Prostate gland (tissue), 2 donors: ENCODE measurements around the gene RNASE11. TPM values are rescaled to one million over a fixed set of nuclear protein-coding genes. Genes with fewer than 3 reads are reported as not detected.

Experiments used
- DNase-seq: peaks from one replicate; pipeline ENCODE4 v3.0.0-alpha.2; 2019; ENCODE audit warnings: low spot score
- H3K27ac ChIP-seq, 2 donors: fragments of 200-600 bp; sonication (generic); 2 replicates each; pipeline ENCODE4 v1.5.1; 2017 to 2019
- H3K27me3 ChIP-seq: fragments of 200-600 bp; sonication (generic); replicated peaks from 2 replicates; pipeline ENCODE4 v1.5.1; 2019; ENCODE audit not compliant: insufficient read depth
- H3K36me3 ChIP-seq, 2 donors: fragments of 200-600 bp; sonication (generic); 1 replicate in 1 of 2; 2 replicates in 1 of 2; pipeline versions ENCODE4 v1.5.1 to v1.8.1; 2017 to 2019
- H3K4me1 ChIP-seq: fragments of 200-600 bp; sonication (generic); replicated peaks from 2 replicates; pipeline ENCODE4 v1.5.1; 2019
- H3K4me3 ChIP-seq, 2 donors: fragments of 200-600 bp; sonication (generic); 2 replicates each; pipeline ENCODE4 v1.5.1; 2017 to 2019
- H3K9me3 ChIP-seq: fragments of 200-600 bp; sonication (generic); 2 replicates; pipeline ENCODE4 v1.5.1; 2017
- POLR2A ChIP-seq: fragments of 450-650 bp; IDR thresholded peaks from one replicate; pipeline ENCODE4 v1.6.1; 2016; ENCODE audit warnings: antibody characterized with exemption, mild to moderate bottlenecking
- POLR2AphosphoS5 ChIP-seq: sonication (generic); formaldehyde crosslinking; IDR thresholded peaks from one replicate; pipeline ENCODE4 v1.6.1; 2017; ENCODE audit warnings: antibody characterized with exemption
- whole genome bisulfite sequencing: methylation state at CpG from one replicate; pipeline ENCODE4 v1.1.5; 2018; 5-methylcytosine and 5-hydroxymethylcytosine counted together
- intact Hi-C: fragments of 100-400 bp; cut with DNase I; formaldehyde crosslinking; loops from one replicate; pipeline ENCODE4 v1.14.2; 2022
- total RNA-seq, 2 donors: library from RNA; depleted of rRNA; stranded (reverse); fragments of >200 nt; gene quantifications; one replicate each; pipeline ENCODE4 v1.1.0, GENCODE V29; 2016
- TF ChIP-seq, protein P1 (sequence below), 4 experiments: fragments of 200-600 bp in 2 of 4; fragments of 450-650 bp in 2 of 4; sonication (generic) in 2 of 4; IDR thresholded peaks; 1 replicate in 3 of 4; 2 replicates in 1 of 4; pipeline ENCODE4 v1.5.1; 2016 to 2019; ENCODE audit warnings: antibody characterized with exemption in 4 of 4, mild to moderate bottlenecking in 2 of 4, moderate library complexity in 2 of 4

The RNASE11 gene
- total RNA-seq, 2 donors from 2014 or later: 1.0 TPM; not detected in 1

DNA sequence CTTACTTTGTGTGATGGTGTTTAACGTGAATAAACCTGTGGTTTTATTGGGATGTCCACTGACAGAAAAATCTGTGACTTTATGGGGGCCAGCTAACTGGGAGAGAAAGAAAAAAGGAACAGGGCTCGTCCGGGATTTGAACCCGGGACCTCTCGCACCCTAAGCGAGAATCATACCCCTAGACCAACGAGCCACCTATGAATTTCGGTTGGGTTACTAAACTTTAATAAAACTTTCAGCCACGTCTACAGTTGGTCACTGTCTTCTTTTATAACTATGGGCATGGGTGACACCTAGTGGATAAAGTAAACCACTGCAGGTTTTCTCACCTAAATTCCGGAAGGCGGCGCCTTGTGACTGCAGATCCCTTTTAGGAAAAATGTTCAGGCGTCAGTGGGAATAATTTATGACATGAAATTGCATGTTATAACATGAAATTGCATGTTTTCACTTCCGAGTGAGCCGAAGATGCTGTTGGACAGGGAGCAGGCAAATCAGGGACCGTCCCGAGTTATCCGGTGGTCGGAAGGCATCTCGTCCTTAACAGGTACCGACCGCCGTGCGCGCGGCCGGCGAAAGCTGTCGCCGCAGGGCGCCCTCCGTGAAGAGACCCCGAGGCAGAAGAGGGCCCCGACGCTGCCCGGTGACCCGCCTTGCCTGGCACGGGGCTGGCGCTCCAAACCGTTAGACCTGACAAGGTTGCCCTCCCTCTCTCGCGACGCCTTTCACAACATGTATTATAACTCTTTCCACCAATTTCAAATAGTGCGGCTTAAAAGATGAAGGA, 21.6 kb upstream of the RNASE11 start:
- Histone ChIP-seq H3K4me3 (peak overlapping the region; percentile 59 to 74), H3K27me3 (no peaks in the 10 kb centered on the region), H3K27ac (peak overlapping the region; percentile 76 to 81), H3K36me3 (no peaks in the 10 kb centered on the region), H3K9me3 (no peaks in the 10 kb centered on the region), H3K4me1 (no peaks in the 10 kb centered on the region)
- under 1% methylated on average over 44 of the region's 44 CpGs for WGBS
- TF ChIP-seq POLR2A: no peak
- peak; percentile 76 for TF ChIP-seq POLR2AphosphoS5
- TF ChIP-seq, protein P1, sequence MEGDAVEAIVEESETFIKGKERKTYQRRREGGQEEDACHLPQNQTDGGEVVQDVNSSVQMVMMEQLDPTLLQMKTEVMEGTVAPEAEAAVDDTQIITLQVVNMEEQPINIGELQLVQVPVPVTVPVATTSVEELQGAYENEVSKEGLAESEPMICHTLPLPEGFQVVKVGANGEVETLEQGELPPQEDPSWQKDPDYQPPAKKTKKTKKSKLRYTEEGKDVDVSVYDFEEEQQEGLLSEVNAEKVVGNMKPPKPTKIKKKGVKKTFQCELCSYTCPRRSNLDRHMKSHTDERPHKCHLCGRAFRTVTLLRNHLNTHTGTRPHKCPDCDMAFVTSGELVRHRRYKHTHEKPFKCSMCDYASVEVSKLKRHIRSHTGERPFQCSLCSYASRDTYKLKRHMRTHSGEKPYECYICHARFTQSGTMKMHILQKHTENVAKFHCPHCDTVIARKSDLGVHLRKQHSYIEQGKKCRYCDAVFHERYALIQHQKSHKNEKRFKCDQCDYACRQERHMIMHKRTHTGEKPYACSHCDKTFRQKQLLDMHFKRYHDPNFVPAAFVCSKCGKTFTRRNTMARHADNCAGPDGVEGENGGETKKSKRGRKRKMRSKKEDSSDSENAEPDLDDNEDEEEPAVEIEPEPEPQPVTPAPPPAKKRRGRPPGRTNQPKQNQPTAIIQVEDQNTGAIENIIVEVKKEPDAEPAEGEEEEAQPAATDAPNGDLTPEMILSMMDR (IDR thresholded peaks at IDR 0.05): peak; percentile 91 to 99 (median 98)
- DNase-seq: peak; percentile 77
- intact Hi-C loops: loop anchor here (2.0 to 10.0 kb wide), 5 partner anchors 79 to 485 kb away; partner anchors contain the start of genes CCNB1IP1, PIP4P1, TEP1 and ZNF219

DNA sequence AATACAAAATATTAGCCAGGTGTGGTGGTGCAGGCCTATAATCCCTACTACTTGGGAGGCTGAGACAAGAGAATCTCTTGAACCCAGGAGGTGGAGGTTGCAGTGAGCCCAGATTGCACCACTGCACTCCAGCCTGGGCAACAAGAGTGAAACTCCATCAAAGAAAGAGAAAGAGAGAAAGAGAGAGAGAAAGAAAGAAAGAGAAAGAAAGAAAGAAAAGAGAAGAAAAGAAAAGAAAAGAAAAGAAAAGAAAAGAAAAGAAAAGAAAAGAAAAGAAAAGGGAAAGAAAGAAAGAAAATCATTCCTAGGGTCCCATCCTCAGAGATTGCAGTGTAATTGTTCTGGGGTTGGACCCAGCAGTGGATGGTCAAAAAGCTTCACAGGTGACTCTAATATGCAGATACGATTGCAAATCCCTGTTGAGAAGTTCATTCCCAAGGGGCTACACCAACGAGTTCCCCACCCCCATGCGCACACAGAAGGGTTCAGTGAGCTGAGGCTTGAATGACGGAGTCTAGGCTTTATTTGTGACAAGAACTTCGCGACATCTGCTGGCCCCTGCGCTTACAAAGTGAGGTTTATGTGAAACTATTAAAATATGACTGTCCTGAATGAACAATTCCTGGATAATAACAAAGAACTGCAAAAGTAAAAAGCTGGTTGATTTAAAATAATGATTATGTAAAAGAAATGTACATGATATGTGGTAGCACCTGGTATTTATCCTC, 20.7 kb upstream of the RNASE11 start:
- Histone ChIP-seq H3K9me3 (no peaks in the 10 kb centered on the region), H3K4me3 (no peak overlapping the region), H3K36me3 (no peaks in the 10 kb centered on the region), H3K27me3 (no peaks in the 10 kb centered on the region), H3K4me1 (no peaks in the 10 kb centered on the region), H3K27ac (no peak overlapping the region)
- 62% methylated on average over 7 of the region's 7 CpGs for WGBS
- intact Hi-C loops: loop anchor here (2.0 kb wide), 1 partner anchor 78 kb away; no protein-coding TSS in a partner anchor
- DNase-seq: no peak
- TF ChIP-seq, protein P1 (IDR thresholded peaks at IDR 0.05): no peak
- no peak for TF ChIP-seq POLR2AphosphoS5
- no peak for TF ChIP-seq POLR2A

DNA sequence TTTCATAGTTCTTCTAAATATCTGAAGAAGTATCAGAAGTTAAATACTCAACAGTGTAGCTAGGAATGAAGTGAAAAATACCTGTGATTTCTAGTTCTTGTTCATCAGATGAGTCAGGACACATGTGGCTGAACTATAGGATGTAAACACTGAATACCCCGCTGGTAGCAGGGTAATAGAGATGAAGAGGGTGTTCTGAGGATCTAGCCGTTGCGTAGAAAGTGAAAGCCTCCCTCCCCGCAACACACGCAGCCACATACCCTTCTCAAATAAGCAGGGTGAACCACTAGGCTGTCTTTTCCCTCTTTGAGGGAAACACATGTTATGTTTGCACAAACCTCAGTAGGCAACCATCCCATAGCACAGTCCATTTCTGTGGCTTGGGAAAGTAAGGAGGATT, 19.8 kb upstream of the RNASE11 start:
- Histone ChIP-seq H3K4me3 (no peak overlapping the region), H3K4me1 (no peaks in the 10 kb centered on the region), H3K9me3 (no peaks in the 10 kb centered on the region), H3K36me3 (no peaks in the 10 kb centered on the region), H3K27me3 (no peaks in the 10 kb centered on the region), H3K27ac (no peak overlapping the region)
- 61% methylated on average over 5 of the region's 5 CpGs for WGBS
- TF ChIP-seq POLR2AphosphoS5: no peak
- TF ChIP-seq, protein P1 (IDR thresholded peaks at IDR 0.05): no peak
- no peak for TF ChIP-seq POLR2A
- intact Hi-C loops: loop anchor here (2.0 kb wide), 1 partner anchor 77 kb away; no protein-coding TSS in a partner anchor
- no peak for DNase-seq

DNA sequence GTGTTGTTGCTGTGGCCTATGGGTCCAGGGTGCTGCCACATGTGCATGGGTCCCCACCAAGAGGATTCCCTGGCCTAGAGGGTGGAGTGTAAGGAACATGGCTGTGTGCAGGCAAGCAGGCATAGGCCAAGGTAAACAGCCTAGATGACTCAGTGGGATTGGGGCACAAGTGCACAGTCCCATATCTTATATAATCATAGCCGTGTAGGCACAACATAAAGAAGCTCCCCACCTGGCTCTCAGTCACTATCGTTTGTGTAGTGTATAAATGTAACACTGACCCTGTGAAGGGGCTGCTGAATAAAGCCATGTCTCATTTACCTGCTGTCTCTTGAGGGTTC, 19.1 kb upstream of the RNASE11 start:
- Histone ChIP-seq H3K27me3 (no peaks in the 10 kb centered on the region), H3K4me3 (no peak overlapping the region), H3K27ac (no peak overlapping the region), H3K4me1 (no peaks in the 10 kb centered on the region), H3K9me3 (no peaks in the 10 kb centered on the region), H3K36me3 (no peaks in the 10 kb centered on the region)
- TF ChIP-seq, protein P1 (IDR thresholded peaks at IDR 0.05): no peak
- TF ChIP-seq POLR2A (no peak), POLR2AphosphoS5 (no peak)
- intact Hi-C loops: no loop called here
- DNase-seq: no peak
- 56% methylated on average over 2 of the region's 2 CpGs for WGBS
